Tibial nerve (tissue), 4 donors: ENCODE measurements around the gene IL1RAP. TPM values are rescaled to one million over a fixed set of nuclear protein-coding genes. Genes with fewer than 3 reads are reported as not detected.

Source experiments
- DNase-seq, 2 donors: peaks; one replicate each; pipeline ENCODE4 v3.0.0-alpha.2; 2019; ENCODE audit warnings: low spot score in 2 of 2
- H3K27ac ChIP-seq, 4 donors: fragments of 200-600 bp; sonication (generic) in 3 of 4; one replicate each; pipeline ENCODE4 v1.5.1; 2017 to 2019; ENCODE audit warnings: mild to moderate bottlenecking in 1 of 4
- H3K27me3 ChIP-seq, 2 donors: fragments of 200-600 bp; sonication (generic) in 1 of 2; one replicate each; pipeline versions ENCODE4 v1.5.1 to v1.6.0; 2017 to 2019
- H3K36me3 ChIP-seq, 3 donors: fragments of 200-600 bp; sonication (generic); one replicate each; pipeline ENCODE4 v1.5.1; 2018 to 2019
- H3K4me1 ChIP-seq, 4 donors: fragments of 200-600 bp; sonication (generic) in 3 of 4; one replicate each; pipeline ENCODE4 v1.5.1; 2017 to 2019
- H3K4me3 ChIP-seq, 4 donors: fragments of 200-600 bp; sonication (generic) in 3 of 4; one replicate each; pipeline ENCODE4 v1.5.1; 2017 to 2019; ENCODE audit warnings: mild to moderate bottlenecking in 1 of 4, moderate library complexity in 1 of 4
- H3K9me3 ChIP-seq, 4 donors: fragments of 200-600 bp; sonication (generic) in 3 of 4; one replicate each; pipeline ENCODE4 v1.5.1; 2017 to 2019
- EP300 ChIP-seq, 2 donors: sonication (generic); formaldehyde crosslinking; IDR thresholded peaks; one replicate each; pipeline ENCODE4 v1.6.1; 2017; ENCODE audit warnings: antibody characterized with exemption in 2 of 2, mild to moderate bottlenecking in 1 of 2
- POLR2A ChIP-seq, 2 donors: fragments of 450-650 bp; IDR thresholded peaks; one replicate each; pipeline ENCODE4 v1.6.1; 2017; ENCODE audit warnings: antibody characterized with exemption in 2 of 2, mild to moderate bottlenecking in 2 of 2, moderate library complexity in 2 of 2
- WGBS, 2 donors: methylation state at CpG; one replicate each; pipeline ENCODE4 v1.1.5; 2018; 5-methylcytosine and 5-hydroxymethylcytosine counted together
- total RNA-seq, 4 donors: library from RNA; depleted of rRNA; stranded (reverse); fragments of >200 nt; gene quantifications; one replicate each; pipeline ENCODE4 v1.1.0, GENCODE V29; 2016
- TF ChIP-seq, protein P1 (sequence below), 5 experiments: fragments of 200-600 bp in 3 of 5; fragments of 450-650 bp in 2 of 5; sonication (generic) in 3 of 5; IDR thresholded peaks; one replicate each; pipeline ENCODE4 v1.5.1; 2016 to 2019; ENCODE audit warnings: antibody characterized with exemption in 5 of 5, mild to moderate bottlenecking in 3 of 5, moderate library complexity in 2 of 5

The IL1RAP gene
- total RNA-seq, 4 donors from 2014 or later: 7.2 to 24.5 (median 11.8) TPM

GRCh38 chr3:190525634-190526033 is 11.7 kb downstream of the IL1RAP start:
- Histone ChIP-seq H3K27me3 (no peaks in the 10 kb centered on the region), H3K4me1 (peaks cover 0 to 10% (median 0%) of the 10 kb centered on the region in 4 donors), H3K36me3 (no peaks in the 10 kb centered on the region), H3K27ac (no peak overlapping the region), H3K9me3 (no peaks in the 10 kb centered on the region), H3K4me3 (no peak overlapping the region)
- no peak for TF ChIP-seq POLR2A (IDR thresholded peaks at IDR 0.05)
- TF ChIP-seq EP300 (IDR thresholded peaks at IDR 0.05): no peak
- TF ChIP-seq, protein P1, sequence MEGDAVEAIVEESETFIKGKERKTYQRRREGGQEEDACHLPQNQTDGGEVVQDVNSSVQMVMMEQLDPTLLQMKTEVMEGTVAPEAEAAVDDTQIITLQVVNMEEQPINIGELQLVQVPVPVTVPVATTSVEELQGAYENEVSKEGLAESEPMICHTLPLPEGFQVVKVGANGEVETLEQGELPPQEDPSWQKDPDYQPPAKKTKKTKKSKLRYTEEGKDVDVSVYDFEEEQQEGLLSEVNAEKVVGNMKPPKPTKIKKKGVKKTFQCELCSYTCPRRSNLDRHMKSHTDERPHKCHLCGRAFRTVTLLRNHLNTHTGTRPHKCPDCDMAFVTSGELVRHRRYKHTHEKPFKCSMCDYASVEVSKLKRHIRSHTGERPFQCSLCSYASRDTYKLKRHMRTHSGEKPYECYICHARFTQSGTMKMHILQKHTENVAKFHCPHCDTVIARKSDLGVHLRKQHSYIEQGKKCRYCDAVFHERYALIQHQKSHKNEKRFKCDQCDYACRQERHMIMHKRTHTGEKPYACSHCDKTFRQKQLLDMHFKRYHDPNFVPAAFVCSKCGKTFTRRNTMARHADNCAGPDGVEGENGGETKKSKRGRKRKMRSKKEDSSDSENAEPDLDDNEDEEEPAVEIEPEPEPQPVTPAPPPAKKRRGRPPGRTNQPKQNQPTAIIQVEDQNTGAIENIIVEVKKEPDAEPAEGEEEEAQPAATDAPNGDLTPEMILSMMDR (IDR thresholded peaks at IDR 0.05): no peak
- DNase-seq: no peak
- WGBS, 2 donors: 87 to 95% methylated on average over 2 of the region's 2 CpGs

DNA sequence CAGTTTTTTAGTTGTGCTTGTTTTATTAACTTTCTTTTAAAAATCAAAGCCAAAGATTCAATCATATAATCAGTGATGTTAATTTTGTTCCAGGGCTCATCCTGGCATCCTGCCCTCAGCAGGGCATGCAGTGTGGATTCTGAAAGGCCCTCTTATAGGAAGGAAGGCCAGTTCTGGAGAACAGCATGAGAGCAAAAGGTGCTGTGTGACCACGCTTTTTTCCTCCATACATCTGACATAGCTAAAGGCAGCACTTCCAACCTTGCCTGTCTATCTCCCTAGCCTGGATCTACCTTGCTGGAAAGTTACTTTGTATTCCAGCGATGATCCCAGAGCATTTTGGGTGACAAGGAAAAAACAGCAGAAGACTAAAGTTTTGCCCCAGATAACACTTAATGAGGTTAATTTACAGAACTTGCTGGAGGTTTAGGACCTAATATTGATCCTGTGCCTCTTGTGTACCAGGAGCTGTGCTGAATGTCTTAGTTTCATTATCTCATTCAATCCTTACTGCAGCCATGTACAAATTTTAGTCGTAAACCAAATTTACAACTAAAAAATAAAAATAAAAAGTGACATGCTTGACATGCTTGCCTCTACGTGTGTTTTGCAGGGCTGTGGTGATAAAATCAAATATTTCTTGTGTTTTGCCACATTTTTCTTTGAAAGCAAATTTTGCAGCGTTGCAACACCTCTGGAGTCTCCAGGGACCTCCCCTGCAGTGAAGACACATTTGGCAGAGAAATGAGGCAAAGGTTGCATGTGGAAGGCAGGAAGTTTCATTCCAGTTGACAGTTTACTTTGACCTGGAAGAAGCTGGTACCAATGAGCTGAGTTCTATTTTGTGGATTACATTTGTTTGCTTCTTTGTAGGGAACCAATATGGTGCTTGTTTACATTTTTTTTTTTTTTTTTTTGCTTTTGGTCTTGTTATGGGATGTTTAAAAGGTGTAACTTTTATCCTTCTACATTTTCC is 13.2 kb downstream of the IL1RAP start:
- Histone ChIP-seq H3K27me3 (no peaks in the 10 kb centered on the region), H3K9me3 (no peaks in the 10 kb centered on the region), H3K4me3 (no peak overlapping the region), H3K4me1 (peaks cover 0 to 12% (median 0%) of the 10 kb centered on the region in 4 donors), H3K27ac (no peak overlapping the region), H3K36me3 (no peaks in the 10 kb centered on the region)
- no peak for DNase-seq
- WGBS, 2 donors: 77 to 78% methylated on average over 5 of the region's 5 CpGs
- TF ChIP-seq EP300 (IDR thresholded peaks at IDR 0.05): peak in 1 of 2 donors; percentile 32
- TF ChIP-seq, protein P1 (IDR thresholded peaks at IDR 0.05): no peak
- TF ChIP-seq POLR2A (IDR thresholded peaks at IDR 0.05): no peak

- 85% methylated on average over 3 of the region's 3 CpGs for WGBS, 2 donors
- H3K27me3 ChIP-seq: no peaks in the 10 kb centered on the region
- H3K4me1 ChIP-seq: peaks cover 0 to 28% (median 4%) of the 10 kb centered on the region in 4 donors
- H3K9me3 ChIP-seq: no peaks in the 10 kb centered on the region
- DNase-seq: no peak
- no peaks in the 10 kb centered on the region for H3K36me3 ChIP-seq
- TF ChIP-seq EP300 (IDR thresholded peaks at IDR 0.05) (no peak), POLR2A (IDR thresholded peaks at IDR 0.05) (no peak)
- TF ChIP-seq, protein P1 (IDR thresholded peaks at IDR 0.05): no peak
- no peak overlapping the region for H3K27ac ChIP-seq
- H3K4me3 ChIP-seq: no peak overlapping the region
Measured at GRCh38 chr3:190528706-190529105, 14.8 kb downstream of the IL1RAP start.

DNA sequence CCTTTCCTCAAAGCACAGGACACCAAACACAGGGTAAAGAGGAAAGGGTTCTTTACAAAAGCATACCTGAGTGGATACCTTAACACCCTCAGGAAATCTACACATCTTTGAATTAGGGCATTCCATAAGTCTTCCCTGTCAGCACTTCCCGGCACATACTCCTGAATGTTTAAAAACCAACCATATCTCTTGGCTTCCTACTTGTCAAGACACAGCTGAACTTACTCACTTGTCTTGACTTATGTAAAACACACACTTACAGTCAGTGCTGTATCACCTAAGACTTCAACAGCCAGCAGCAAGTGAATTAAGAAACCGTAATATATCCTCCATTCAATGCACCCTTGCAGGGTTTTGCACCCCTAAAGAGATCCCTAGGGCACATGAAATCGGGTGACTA is 17.5 kb downstream of the IL1RAP start:
- Histone ChIP-seq H3K4me3 (no peak overlapping the region), H3K27me3 (no peaks in the 10 kb centered on the region), H3K36me3 (no peaks in the 10 kb centered on the region), H3K27ac (no peak overlapping the region), H3K9me3 (no peaks in the 10 kb centered on the region), H3K4me1 (peaks cover 0 to 49% (median 10%) of the 10 kb centered on the region in 4 donors)
- no peak for DNase-seq
- TF ChIP-seq POLR2A (IDR thresholded peaks at IDR 0.05) (no peak), EP300 (IDR thresholded peaks at IDR 0.05) (no peak)
- TF ChIP-seq, protein P1 (IDR thresholded peaks at IDR 0.05): no peak
- WGBS, 2 donors: 89 to 92% methylated on average over 3 of the region's 3 CpGs

DNA sequence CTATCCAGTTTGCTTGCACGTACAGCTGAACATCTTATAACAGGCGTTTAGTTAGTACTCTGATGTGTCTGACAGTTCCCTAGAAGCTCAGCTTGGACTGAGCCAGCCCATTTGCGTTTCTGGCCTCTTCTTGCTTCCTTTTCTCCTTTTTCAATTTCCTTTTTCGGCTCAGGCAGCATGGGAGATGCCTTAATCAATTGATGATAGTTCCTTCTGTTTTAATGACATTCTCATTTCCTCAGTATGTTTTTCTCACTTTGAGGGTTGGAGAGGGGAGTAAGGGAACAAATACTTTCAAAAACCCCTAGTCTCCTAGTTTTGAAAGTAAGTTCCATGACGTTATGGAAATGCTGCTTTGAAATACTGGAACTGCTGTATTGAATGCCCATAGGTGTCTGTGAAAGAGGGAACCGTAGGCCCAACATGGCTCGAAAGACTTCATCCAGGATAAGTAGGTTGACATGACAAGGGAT is 18.9 kb downstream of the IL1RAP start:
- Histone ChIP-seq H3K4me1 (peaks cover 0 to 43% (median 10%) of the 10 kb centered on the region in 4 donors), H3K36me3 (no peaks in the 10 kb centered on the region), H3K27me3 (no peaks in the 10 kb centered on the region), H3K4me3 (no peak overlapping the region), H3K27ac (peak overlapping the region in 2 of 4 donors; percentile 81 to 82), H3K9me3 (no peaks in the 10 kb centered on the region)
- DNase-seq: no peak
- TF ChIP-seq POLR2A (IDR thresholded peaks at IDR 0.05): no peak
- no peak for TF ChIP-seq EP300 (IDR thresholded peaks at IDR 0.05)
- TF ChIP-seq, protein P1 (IDR thresholded peaks at IDR 0.05): no peak
- 70 to 80% methylated on average over 7 of the region's 7 CpGs for WGBS, 2 donors
